HUDEP-2 (cell line): ENCODE data around the gene SNTG2.

Experiments used
- DNase-seq, 76 experiments: peaks; one replicate each; lab custom pipeline; 2025; ENCODE audit not compliant: unreplicated experiment in 76 of 76; lab: John Stamatoyannopoulos, UW

SNTG2 gene

DNA sequence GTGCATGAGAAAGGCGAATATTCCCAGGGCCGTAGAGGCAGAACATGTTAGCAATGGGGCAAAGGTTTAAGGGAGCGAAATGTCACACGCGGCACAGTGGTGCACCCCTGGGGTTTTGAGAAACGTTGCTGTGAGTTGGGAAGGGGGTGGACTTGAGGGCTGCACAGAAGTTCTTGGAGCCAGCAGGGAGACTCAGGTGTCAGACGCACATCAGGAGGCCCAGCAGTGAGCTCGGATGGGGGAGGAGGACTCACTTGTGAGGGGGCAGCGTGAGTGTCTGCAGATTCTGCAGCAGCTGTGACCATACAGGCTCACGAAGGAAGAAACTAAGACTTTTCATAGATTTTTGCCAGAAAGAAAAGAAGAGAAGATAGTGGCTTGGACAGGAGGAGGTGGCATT, 218.2 kb downstream of the SNTG2 start:
- no peak for DNase-seq

DNA sequence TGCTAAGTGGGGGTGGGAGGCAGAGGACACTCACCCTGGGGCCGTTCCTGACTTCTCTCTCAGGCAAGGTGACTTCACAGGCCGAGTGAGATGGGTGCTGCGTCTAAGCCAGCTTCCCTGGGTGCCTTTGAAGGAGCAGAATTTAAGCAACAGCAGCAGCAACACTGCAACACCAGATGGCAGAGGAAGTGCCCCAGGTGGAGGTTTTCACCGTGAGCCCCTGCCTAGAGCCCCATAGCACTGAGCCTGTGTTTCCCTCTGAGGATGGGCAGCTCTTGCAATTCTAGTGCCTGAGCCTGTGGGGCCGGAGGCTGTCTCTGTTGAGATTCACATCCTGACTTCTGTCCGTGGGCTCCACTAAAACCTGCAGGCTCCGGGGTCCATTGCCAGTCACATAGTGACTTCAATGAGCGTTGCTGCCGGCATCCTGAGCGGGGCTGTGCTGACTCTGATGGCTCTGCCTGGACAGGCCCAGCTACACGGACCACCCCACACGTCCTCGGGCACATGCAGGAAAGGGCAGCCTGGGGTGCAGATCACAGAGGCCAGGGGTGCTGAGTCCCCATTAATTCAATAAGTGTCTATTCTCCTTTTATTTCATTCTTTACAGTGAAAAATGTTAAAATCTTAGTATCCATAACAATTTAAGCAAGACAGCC, 218.8 kb downstream of the SNTG2 start:
- no peak for DNase-seq

DNA sequence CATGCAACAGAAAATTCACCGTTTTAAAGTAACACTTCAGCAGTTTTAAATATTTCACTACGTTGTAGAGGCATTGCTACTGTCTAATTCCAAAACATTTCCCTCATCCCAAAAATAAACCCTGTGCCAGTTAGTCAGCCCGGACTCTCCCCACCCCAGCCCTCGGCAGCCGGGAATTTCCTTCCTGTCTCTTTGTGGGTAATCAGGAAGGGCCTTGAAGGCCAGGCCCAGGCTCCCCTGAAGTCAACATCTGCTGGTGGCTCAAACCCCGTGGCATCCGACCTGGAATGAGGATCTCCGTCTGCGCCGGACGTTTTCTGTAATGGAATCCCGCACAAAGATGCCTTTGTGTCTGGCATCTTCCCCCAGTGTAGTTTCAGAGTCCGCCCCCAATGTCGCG, 219.6 kb downstream of the SNTG2 start:
- no peak for DNase-seq

DNA sequence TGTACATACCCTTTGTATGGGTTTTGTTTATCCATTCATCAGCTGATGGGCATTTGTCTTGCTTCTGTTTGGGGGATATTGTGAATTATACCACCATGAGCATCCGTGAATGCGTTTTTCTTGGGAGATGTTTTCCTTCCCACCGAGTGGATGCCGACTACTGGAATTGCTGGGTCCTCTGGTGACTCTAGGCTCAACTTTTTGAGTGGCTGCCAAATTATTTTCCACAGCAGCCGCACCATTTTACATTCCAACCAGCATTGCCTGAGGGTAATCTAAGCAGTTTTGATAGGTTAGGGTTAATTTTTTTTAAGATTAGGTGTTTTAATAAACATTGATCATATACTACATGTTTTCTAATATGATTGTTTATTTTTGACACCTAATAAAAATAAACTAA, 220.1 kb downstream of the SNTG2 start:
- DNase-seq = no peak

DNA sequence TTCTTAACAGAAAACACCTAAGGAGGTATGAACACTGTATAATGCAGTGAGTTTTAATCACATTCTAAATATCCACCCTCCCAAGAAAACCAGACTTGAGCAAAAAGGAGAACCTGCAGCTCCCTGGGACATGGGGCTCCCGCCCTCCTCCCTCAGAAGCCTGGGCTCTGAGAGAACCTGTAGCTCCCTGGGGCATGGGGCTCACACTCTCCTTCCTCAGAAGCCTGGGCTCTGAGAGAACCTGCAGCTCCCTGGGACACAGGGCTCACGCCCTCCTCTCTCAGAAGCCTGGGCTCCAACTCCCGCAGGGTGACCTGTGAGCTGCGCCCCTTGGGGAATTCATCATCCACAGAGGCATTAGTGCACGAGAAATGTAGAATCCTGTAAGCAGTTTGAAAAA, 222.9 kb downstream of the SNTG2 start:
- no peak for DNase-seq

DNA sequence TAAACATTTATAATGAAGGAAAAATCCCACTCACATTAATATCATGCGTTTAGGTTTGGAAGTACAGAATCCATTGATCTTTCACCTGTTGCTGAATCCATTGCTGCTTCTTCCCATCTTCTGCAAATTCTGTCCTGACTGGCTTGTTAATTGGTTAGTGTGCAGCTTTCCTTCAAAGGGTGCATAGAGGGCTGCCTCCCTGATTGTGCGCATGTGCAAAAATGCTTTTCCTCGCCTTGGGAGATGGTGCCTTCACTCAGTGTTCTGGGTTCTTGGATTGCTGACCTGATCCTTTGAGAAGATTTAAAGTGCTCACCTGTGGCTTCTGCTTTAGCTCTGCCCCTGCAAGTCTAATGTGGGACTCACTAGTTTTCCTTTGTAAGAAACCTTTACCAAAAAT, 231.2 kb downstream of the SNTG2 start:
- DNase-seq = no peak

DNA sequence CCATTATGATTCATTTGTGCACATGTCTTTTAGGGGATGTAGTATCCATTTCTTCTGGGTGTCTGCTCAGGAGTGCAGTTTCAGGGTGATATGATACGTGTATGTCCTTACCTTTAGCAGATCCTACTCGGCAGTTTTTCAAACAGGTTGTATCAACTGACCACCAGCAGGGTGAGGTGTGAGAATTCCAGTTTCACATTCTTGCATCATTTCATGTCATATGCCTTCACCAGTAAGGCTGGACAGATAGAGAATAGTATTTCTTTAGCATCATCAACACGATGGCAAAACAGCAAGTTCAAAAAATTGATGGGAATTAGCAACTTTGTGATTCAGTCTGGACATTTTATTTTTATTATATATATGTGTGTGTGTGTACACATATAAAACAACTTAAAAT, 232.7 kb downstream of the SNTG2 start:
- DNase-seq = no peak

DNA sequence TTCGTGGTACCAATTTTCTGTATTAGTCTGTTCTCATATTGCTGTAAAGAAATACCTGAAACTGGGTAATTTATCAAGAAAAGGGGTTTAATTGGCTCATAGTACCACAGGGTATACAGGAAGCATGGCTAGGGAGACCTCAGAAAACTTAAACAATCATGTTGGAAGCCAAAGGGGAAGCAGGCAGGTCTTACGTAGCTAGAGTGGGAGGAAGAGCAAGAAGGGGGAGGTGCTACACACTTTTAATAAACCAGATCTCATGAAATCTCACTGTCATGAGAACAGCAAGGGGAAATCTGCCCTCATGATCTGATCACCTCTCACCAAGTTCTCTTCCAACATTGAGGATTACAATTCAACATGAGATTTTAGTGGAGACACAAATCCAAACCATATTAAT, 235.8 kb downstream of the SNTG2 start:
- DNase-seq = no peak

DNA sequence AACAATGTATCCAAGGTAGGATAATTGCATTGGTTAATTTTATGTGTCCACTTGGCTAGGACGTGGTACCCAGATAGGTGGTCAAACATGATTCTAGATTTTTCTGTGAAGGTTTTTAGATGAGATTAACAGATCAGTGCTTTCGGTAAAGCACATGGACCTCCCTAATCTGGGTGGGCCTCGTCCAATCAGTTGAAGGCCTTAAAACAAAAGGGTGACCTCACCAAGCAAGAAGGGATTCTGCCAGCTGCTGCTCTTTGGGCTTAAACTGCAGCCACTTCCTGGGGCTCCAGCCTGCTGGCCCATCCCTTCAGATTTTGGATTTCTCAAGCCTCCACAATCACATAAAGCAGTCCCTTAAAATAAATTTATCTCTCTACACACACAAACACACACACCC, 236.5 kb downstream of the SNTG2 start:
- no peak for DNase-seq

DNA sequence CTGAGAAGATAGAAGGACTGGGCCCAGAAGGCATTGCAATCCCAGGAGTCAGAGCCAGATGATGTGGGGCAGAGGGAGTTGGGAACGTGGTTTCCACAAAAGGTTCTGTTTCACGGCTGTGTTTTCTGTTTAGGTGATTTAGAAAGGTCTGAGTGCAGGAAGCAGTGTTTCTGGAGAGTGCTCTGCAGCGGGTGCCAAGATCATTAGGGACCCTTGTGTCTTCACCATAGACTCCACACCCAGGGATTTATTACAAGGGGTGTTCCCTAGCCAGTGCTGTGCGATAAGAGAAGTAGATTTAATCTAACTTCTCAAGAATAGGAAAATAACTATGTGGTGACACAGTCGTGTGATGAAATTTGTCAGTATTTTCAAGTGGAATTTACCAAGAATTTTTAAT, 241.5 kb downstream of the SNTG2 start:
- DNase-seq = no peak

DNA sequence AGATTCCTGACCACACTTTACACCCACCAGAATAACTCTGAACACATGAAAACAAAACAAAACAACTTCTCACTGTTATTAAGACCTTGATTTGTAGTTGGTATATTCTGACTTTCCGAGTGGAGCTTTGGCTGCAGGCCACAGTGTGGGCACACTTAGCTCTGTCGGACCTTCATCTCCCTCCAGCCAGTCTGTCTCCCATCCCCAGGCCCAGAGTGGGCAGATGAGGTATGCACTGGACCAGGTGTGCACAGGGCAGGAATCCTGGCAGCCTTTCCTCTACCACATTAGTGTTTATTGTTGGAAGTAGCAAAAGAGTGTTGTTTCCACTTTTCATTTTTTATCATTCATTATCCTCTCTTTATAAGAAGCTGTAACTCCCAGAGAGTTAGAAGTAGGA, 243.2 kb downstream of the SNTG2 start:
- DNase-seq = no peak

DNA sequence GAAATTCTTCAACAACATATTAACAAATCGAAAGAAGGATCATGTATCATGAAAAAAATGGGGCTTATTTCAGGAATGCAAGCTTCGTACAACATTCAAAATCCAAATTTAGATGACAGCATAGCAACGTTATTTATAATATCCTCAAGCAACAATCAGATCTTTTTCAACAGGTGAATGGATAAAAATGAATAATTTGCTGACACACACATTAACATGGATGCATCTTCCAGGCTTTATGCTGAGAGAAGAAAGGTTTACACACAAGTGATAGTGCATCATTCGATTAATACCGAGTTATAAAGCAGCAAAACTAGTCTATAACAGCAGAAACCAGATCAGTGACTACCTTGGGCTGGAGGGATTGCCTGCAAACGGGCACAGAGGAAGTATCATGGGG, 253.1 kb downstream of the SNTG2 start:
- no peak for DNase-seq

DNA sequence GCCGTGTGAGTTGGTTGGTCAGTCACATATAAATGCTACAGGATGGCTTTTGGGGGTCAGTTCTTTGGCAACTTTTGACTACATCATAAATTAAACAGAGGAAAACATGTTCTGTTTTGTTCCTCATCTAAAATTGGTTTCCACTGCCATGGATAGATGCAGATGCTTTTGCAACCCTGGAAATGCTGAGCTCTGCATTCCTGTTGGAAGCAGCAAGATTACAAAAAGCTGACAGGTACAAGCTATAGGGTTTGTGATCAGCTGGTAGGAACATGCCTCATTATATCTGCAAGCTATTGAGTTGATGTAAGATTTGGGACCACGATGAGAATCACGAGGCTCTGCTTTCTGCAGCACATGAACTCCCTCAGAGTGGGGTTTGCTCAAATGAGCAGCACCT, 255.2 kb downstream of the SNTG2 start:
- no peak for DNase-seq

DNA sequence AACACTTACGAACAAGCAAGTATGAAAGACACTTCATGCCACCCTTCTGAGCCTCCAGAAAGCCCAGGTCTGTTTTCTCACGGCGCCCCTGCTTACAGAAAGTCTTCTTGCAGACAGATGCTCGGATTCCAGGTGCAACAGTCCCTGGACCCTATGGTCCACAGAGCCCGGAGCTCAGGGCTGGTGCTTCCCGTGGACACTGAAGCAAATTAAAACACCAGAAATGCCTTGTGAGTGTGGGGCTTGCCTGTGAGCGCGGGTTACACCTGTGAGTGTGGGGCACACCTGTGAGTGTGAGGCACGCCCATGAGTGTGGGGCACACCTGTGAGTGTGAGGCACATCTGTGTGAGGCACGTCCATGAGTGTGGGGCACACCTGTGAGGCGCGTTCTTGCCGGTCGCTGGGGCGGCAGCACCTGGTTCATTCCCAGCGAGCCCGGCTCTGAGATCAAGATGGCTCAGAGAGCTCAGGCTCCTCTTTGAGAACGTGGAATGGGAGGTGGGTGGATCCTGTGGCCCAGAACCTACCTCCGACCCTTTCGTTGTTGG, 257.4 kb downstream of the SNTG2 start:
- DNase-seq = no peak

DNA sequence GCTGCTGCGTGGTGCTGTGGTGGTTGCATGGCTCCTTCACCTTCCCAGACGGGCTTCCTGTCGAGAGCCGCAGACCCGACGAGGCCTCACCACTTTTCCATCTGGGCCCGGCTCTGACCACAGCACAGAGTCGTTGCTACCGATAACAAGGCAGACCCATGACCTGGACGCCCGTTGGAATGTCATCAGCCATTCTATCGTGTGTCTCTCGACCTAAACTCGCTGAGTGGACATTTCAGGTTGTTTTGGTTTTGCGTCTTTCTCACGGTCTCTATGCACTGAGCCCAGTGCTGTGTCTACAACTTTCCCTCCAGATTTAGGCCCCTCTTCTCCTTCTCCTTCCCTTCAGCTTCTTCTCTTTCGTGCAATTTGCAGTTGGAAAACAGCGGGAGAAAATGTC, 257.9 kb downstream of the SNTG2 start:
- DNase-seq = no peak

DNA sequence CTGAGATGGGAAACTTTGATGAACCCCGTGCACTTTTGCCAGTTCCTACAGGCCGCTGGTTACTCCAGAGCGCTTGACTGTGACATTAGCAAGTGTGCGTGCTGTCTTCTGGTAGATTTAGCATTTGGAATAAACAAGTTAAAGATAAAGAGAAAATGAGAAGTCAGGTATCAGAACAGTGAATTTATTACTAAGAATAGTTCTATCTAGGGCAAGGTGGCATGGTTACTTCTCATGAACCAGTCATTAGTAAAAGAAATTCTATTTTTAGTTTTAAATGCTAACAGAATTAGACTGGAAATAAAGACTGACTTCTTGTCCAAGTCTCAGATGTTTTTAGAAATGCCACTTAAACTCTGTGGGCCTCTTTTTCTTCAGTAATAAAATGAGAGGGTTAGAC, 258.6 kb downstream of the SNTG2 start:
- DNase-seq = no peak

DNA sequence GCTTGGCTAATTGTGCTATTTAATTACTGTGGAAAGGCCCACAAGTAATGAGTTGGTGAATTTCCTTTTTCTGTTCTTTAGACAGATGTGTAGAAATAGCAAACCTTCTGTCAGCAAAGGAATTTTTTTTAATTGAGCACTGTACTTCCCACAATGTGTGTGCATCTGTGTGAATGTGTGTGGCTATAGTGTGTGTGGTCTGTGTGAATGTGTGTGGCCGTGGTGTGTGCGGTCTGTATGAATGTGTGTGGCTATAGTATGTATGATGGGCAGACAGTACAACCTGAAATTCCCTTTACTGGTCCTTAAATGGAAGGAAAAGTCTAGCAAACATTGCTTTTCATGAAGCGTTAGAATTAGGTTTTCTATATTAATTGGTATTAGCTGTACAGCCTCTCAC, 259.1 kb downstream of the SNTG2 start:
- DNase-seq = no peak

DNA sequence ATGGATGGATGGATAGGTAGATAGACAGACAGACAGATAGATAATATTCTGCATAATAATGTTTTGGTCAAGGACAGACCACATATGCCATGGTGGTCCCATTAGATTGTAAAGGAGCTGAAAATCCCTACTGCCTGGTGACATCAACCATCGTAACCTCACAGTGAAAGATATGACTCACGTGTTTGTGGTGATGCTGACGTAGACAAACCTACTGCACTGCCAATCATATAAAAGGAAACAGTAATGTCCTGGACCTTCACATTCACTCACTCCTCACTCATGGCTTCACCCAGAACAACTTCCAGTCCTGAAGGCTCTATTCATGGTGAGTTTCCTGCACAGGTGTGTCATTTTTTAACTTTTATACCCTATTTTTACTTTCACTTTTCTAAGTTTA, 259.7 kb downstream of the SNTG2 start:
- DNase-seq = no peak

DNA sequence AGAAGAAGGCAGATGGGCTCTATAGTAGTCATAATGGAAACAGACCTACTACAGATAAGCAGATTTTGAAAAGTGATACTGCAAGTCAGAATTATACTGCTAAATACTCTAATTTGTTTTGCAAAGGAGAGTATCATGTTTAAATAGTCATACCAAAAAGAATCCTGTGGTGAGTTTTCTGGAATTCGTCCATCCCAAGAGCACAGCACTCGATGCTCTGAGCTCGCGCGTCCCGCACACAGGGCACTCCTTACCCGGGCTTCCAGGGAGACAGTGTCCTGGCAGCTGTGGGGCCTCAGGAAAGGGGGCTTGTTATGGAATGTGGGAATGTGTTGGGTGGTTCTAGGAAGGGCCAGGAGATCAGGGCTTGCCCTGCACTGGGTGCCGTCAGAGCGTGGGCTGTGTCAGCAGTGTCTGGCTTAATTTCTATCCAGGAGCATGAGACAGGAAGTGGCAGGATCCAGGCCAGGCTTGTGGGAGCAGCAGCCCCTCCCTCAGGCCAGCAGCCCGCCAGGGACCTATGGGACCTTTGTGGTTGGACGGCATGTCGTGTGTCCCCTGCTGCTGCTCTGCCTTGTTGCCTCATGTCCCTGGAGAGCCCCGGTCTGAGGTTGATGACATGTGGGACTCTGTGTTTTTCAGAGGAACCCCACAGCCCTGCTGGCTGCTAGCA, 269.4 kb downstream of the SNTG2 start:
- no peak for DNase-seq

DNA sequence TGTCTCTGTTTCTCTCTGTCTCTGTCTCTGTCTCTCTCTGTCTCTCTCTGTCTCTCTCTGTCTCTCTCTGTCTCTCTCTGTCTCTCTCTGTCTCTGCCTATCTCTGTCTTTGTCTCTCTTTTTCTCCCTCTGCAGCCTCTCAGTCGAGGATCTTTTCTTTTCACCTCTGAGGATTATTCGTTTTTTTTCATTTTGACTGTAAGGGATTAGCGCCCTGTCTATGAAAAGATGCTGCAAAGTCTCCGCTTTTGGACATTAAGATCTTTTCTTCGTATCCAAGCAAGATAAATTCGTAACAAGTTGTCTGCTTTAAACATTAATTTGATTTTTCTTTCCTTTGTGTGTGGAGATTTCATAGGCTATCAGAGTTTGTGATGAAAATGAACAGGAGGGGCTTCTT, 271.4 kb downstream of the SNTG2 start:
- no peak for DNase-seq

DNA sequence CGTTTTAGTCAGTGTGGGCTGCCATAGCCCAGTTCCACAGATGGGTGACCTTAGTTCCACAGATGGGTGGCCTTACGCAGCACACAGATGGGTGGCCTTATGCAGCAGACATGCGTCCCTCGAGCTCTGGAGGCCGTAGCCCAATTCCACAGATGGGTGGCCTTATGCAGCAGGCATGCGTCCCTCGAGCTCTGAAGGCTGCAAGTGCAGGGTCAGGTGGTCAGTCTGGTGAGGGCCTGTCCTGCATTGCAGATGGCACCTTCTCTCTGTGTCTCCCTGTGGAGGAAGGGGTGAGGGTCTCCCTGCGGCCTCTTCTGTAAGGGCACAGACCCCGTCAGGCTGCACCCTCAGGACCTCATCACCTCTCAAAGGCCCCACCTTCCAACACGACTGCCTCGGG, 273.1 kb downstream of the SNTG2 start:
- DNase-seq = no peak

DNA sequence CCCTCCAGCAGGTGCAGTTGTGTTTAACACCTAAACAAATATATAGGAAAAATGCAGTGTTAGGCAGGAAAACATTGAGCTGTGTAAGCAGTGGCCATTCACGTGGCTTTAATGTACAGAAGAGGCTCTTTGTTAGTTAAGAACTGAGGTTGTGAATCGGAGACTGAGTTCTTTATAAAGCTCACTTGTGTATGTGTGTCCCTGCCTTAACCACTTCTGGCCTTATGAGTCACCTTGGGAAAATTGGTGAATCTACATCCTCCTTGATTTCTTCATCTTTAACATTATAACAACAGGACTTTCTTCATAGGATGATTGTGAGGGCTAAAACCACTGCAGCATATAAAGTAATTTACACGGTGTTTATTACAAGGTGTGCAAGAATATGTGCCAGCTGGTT, 274.3 kb downstream of the SNTG2 start:
- no peak for DNase-seq

DNA sequence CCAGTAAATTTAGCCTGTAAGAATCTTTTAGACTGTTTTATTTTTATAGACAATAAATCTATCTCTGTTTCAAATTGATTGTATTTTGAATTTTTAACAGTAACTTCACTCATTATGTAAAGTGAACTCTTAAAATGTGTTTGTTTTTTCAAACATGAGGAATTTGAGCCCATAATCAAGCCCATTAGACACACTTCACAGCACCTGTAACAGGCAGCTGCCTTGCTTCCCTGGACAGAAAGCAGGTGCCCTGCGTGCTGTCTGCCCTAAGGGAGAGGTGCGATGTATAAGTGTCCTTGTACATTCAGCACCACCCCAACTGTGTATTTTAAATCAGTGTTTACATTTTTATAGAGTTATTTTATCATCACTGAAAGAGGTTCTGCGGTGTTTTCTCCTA, 276.1 kb downstream of the SNTG2 start:
- no peak for DNase-seq
